HFF-Myc (cell line): ENCODE measurements around the gene IFITM2.
"Not testable (repeated sequence)": the region's sequence is repeated elsewhere in the genome, so short reads cannot be mapped to it uniquely, and the experiment has no call there.

Source experiments
- DNase-seq: peaks from one replicate; pipeline ENCODE4 v3.0.0-alpha.2; 2011; ENCODE audit warnings: low read depth; ENCODE audit errors: extremely low read depth
- H3K4me3 ChIP-seq: replicated peaks from 2 replicates; pipeline ENCODE4 v1.5.1; 2011; ENCODE audit warnings: low read depth, mild to moderate bottlenecking, control low read depth, low read length
- TF ChIP-seq, protein P1 (sequence below): IDR thresholded peaks from 2 replicates; pipeline ENCODE4 v1.5.1; 2012; ENCODE audit warnings: mild to moderate bottlenecking, low read depth, low read length, control low read depth; ENCODE audit errors: missing control alignments

The IFITM2 gene

DNA sequence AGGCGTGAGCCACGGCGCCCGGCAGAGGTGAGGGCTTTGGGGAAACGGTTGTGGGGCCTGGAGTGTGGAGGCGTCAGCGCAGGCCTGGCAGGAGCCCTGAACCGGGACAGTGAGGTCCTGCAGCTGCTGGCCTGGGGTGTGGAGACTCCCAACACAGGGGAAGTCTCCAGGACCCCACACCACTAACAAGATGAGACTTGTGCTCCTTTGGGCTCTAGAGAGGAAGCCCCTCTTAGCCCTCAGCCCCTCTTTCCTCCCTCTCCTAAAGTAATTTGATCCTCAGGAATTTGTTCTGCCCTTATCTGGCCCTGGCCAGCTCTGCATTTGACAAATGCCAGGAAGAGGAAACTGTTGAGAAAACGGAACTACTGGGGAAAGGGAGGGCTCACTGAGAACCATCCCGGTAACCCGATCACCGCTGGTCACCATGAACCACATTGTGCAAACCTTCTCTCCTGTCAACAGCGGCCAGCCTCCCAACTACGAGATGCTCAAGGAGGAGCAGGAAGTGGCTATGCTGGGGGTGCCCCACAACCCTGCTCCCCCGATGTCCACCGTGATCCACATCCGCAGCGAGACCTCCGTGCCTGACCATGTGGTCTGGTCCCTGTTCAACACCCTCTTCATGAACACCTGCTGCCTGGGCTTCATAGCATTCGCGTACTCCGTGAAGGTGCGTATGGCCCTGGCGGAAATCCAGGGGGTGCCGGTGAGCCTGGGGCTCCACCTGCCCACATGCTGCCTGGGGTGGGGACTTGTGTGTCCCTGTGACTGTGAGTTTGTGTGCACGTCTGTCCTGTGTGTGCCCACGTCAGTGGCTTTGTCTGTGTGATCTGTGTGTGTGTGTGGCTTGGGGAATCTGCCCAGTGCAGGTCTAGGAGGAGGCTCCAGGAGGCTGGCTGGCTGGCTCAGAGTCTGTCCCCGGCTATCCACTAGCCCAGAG is at the start of gene IFITM2:
Gene IFITM2 (plus strand): TSS at position 51 of the 943 bp plus-strand sequence. CDS start 377 bp downstream, at position 428.
- DNase-seq: peak; percentile 83
- H3K4me3 ChIP-seq: peak within 1 kb of the TSS; percentile 79

DNA sequence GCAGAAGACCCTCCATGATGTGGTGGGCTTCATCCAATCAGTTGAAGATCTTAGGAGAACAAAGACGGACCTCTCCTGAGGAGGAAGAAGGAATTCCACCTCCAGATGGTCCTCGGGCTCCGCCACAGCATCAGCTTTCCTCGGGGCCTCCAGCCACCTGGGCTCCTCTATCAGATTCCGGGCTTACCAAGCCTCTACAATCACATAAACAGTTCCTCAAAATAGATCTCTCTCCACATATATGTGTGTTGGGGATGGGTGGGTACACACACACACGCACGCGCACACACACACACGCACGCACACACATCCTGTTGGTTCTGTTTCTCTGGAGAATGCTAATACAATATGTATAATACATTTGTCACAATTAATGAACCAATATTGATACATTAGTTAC is 48.2 kb upstream of the IFITM2 start:
- TF ChIP-seq, protein P1, sequence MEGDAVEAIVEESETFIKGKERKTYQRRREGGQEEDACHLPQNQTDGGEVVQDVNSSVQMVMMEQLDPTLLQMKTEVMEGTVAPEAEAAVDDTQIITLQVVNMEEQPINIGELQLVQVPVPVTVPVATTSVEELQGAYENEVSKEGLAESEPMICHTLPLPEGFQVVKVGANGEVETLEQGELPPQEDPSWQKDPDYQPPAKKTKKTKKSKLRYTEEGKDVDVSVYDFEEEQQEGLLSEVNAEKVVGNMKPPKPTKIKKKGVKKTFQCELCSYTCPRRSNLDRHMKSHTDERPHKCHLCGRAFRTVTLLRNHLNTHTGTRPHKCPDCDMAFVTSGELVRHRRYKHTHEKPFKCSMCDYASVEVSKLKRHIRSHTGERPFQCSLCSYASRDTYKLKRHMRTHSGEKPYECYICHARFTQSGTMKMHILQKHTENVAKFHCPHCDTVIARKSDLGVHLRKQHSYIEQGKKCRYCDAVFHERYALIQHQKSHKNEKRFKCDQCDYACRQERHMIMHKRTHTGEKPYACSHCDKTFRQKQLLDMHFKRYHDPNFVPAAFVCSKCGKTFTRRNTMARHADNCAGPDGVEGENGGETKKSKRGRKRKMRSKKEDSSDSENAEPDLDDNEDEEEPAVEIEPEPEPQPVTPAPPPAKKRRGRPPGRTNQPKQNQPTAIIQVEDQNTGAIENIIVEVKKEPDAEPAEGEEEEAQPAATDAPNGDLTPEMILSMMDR: no peak
- no peak for DNase-seq
- H3K4me3 ChIP-seq: no peak overlapping the region

DNA sequence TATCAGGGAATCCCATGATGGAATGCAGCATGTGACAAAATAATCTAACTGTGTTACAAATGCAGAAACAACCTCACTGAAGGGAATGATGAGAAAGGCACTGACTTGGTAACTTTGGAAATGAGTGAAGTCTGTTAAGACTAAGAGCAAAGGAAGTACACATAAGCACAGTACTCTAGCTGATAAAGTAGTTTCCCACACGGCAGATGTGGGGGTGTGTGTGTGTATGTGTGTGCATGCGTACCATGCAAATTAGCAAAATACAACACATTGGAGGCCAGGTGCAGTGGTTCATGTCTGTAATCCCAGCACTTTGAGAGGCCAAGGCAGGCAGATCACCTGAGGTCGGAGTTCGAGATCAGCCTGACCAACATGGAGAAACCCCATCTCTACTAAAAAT is 46.0 kb upstream of the IFITM2 start:
- DNase-seq: no peak
- TF ChIP-seq, protein P1: no peak
- H3K4me3 ChIP-seq: no peak overlapping the region

DNA sequence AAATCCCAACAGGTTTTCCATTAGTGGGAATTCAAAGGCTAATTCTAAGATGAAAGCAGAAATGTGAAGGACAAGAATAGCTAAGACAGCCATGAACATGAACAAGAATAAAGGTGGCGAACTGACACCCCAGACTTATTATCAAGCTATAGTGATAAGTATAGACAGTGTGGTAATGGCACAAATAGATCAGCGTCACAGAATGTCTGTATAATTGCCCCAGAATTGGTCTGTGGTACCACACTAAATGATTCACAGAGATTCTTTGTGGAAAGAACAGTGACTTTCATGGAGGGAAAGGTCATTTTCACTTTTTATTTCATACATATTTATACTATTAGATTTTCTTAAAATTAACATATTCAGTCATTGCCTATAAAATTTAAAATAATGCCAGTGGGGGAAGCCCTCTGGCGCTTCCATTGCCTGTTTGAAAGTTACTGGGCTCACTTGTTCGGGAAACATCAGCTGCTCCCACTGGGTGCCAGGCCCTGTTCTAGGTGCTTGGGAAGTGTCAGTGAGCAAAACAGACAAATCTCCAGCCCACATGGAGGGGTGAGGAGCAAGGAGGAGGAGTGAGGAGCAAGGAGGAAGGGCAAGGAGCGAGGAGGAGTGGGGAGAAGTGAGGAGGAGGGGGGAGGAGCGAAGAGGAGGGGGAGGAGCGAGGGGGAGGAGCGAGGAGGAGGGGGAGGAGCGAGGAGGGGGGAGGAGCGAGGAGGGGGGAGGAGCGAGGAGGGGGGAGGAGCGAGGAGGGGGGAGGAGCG is 40.8 kb upstream of the IFITM2 start:
- no peak overlapping the region for H3K4me3 ChIP-seq
- DNase-seq: no peak
- TF ChIP-seq, protein P1: no peak

DNA sequence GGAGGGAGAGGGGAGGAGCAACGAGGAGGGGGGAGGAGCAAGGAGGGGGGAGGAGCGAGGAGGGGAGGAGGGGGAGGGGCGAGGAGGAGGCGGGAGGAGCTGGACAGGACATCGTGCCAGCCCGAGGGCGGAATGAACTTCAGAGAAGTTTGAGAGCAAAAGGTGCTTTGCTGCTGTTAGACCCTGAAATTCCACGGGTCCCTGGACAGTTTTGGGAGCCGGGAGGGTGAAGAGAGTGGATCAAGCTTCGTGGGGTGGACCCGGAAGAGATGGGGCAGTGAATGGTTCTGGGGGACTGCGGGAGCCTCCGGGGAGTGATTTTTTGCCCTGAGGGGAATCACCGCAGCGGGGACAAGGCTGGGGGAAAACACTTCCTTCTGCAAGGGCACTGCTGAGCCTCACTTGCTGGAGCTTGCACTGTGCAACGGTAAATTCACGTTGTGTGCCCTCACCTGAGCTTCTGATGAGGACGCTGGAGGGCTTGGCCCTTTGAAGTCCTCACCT is 40.1 kb upstream of the IFITM2 start:
- TF ChIP-seq, protein P1: no peak
- no peak for DNase-seq

DNA sequence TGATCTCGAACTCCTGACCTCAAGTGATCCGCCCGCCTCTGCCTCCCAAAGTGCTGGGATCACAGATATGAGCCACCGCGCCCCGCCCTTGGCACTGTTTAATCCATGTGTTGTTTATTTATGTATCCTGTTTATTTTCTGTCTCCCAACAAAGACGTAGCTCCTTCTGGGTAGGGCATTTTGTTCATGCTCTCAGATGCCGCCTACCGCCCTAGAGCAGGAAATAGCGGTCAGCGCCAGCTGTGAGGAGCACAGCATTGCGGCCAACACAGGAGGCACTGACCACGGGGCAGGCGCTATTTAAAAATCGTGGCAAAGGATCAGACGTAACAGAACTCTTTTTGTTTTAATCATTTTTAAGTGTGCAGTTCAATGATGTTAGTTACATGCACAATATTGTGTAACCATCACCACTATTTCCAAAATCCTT is 38.9 kb upstream of the IFITM2 start:
- DNase-seq: peak; percentile 16
- H3K4me3 ChIP-seq: not testable (repeated sequence)

More for the DNA sequence above, 40.1 kb upstream of the IFITM2 start:
- H3K4me3 ChIP-seq: no peak overlapping the region

DNA sequence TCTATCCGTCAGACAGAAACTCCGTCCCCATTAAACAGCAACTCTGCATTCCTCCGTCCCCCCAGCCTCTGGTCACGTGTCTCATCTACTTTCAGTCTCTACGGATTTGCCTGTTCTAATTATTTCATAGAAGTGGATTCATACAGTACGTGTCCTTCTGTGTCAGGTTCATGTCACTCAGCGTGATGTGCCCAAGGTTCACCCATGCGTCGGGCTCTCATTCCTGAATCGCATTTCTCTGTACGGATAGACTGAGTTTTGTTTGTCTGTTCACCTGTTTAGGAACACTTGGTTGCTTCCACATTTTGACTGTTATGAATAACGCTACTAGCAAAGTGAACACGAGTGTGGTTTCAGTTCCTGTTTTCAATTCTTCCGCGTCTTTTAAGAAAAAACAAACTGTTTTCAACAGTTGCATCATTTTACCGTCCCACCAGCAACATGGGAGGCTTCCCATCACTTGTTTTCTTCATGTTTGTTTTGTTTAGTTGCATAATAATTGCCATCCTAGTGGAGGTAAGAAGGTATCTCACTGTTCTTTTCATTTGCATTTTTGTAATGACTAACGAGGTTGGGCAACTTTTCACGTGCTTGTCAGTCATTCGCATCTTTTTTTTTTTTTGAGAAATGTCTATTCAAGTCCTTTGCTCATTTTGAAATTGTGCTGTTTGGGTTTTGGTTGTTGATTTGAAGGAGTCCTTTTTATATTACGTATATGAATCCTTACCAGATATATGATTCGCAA is 38.3 kb upstream of the IFITM2 start:
- H3K4me3 ChIP-seq: no peak overlapping the region
- DNase-seq: no peak

More for the DNA sequence above, 38.3 kb upstream of the IFITM2 start:
- TF ChIP-seq, protein P1: no peak
